RWPE1 (cell line): Measurements from ENCODE around the gene EPS8L1.
A peak's percentile ranks its signal among the peaks of the same experiment; 100 is the strongest.
"Not testable (repeated sequence)": the region's sequence is repeated elsewhere in the genome, so short reads cannot be mapped to it uniquely, and the experiment has no call there.

ENCODE experiments used
- CTCF ChIA-PET: fragments of 350-600 bp; sonication (Branson Sonifier 250); formaldehyde crosslinking; extraction: SDS; loops from one replicate; lab custom pipeline; 2021; lab: Yijun Ruan, JAX
- POLR2A ChIA-PET: fragments of 400-600 bp; formaldehyde crosslinking; extraction: SDS; loops from one replicate; lab custom pipeline; 2020; ENCODE audit warnings: antibody characterized with exemption; ENCODE audit not compliant: low non-redundant PET; lab: Yijun Ruan, JAX
- DNase-seq: peaks from one replicate; pipeline ENCODE4 v3.0.0; 2012; ENCODE audit warnings: low spot score
- H3K27ac ChIP-seq: fragments of 450-650 bp; 2 replicates; pipeline ENCODE4 v1.5.1; 2017
- CTCF ChIP-seq: fragments of 450-650 bp; conservative IDR thresholded peaks from 2 replicates; pipeline ENCODE4 v1.5.1; 2017; ENCODE audit warnings: low read depth, mild to moderate bottlenecking

The EPS8L1 gene

GRCh38 chr19:55050749-55051532 is 24.7 kb upstream of the EPS8L1 start:
- POLR2A ChIA-PET = no interaction called here
- CTCF ChIA-PET = interaction anchor here (0.6 to 0.7 kb wide), 2 partner anchors 37 to 660 kb away, joined by 3 read pairs; no protein-coding TSS in a partner anchor
- no peak for DNase-seq
- H3K27ac ChIP-seq = no peak overlapping the region
- TF ChIP-seq CTCF = no peak

GRCh38 chr19:55053735-55054134 is 21.9 kb upstream of the EPS8L1 start:
- no peak overlapping the region for H3K27ac ChIP-seq
- CTCF ChIA-PET = interaction anchor here (0.7 kb wide), 1 partner anchor 63 kb away, joined by 5 read pairs; no protein-coding TSS in a partner anchor
- POLR2A ChIA-PET = no interaction called here
- no peak for TF ChIP-seq CTCF
- DNase-seq = no peak

- DNase-seq = no peak
- no peak overlapping the region for H3K27ac ChIP-seq
- ChIA-PET POLR2A (no interaction called here), CTCF (no interaction called here)
- TF ChIP-seq CTCF = no peak
These were observed 18.8 kb upstream of the EPS8L1 start for GRCh38 chr19:55056827-55057226.

- POLR2A ChIA-PET = no interaction called here
These were observed 16.7 kb upstream of the EPS8L1 start for GRCh38 chr19:55058781-55059610.

GRCh38 chr19:55060287-55060686 is 15.4 kb upstream of the EPS8L1 start:
- POLR2A ChIA-PET, DNase-seq, CTCF ChIA-PET: not testable (repeated sequence)
- H3K27ac ChIP-seq = peak overlapping the region; percentile 27; the same call in 1 of the 2 replicates

More at GRCh38 chr19:55058781-55059610, 16.7 kb upstream of the EPS8L1 start:
- no peak for TF ChIP-seq CTCF
- CTCF ChIA-PET = no interaction called here
- H3K27ac ChIP-seq = peak overlapping the region; percentile 12
- no peak for DNase-seq

- no peak for TF ChIP-seq CTCF
- ChIA-PET POLR2A (no interaction called here), CTCF (interaction anchor here (0.6 to 0.7 kb wide), 2 partner anchors 73 to 104 kb away, joined by 3 read pairs; no protein-coding TSS in a partner anchor)
- DNase-seq = peak; percentile 97
- H3K27ac ChIP-seq = peak within 1 kb of the TSS; percentile 74
These were observed 12.8 kb upstream of the EPS8L1 start, which contains the start of gene RDH13 for GRCh38 chr19:55062735-55063491. TSS of gene RDH13 (minus strand) at chr19:55063148. CDS start at chr19:55063032, 116 bp downstream.
